Measurements from ENCODE around the gene ABHD5.

The ABHD5 gene

DNA sequence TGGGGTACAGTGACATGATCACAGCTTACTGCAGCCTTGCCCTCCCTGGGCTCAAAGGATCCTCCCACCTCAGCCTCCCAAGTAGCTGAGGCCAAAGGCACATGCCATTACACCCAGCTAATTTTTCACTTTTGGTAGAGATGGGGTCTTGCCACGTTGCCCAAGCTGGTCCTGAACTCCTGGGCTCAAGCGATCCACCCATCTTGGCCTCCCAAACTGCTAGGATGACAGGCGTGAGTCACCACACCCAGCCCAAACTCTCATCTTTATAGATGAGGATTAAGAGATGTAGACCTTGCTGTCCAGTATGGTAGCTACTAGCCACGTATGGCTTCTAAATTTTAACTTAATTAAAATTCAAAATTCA lies 4.4 kb upstream of the ABHD5 start:
- TF ChIP-seq, protein P1, sequence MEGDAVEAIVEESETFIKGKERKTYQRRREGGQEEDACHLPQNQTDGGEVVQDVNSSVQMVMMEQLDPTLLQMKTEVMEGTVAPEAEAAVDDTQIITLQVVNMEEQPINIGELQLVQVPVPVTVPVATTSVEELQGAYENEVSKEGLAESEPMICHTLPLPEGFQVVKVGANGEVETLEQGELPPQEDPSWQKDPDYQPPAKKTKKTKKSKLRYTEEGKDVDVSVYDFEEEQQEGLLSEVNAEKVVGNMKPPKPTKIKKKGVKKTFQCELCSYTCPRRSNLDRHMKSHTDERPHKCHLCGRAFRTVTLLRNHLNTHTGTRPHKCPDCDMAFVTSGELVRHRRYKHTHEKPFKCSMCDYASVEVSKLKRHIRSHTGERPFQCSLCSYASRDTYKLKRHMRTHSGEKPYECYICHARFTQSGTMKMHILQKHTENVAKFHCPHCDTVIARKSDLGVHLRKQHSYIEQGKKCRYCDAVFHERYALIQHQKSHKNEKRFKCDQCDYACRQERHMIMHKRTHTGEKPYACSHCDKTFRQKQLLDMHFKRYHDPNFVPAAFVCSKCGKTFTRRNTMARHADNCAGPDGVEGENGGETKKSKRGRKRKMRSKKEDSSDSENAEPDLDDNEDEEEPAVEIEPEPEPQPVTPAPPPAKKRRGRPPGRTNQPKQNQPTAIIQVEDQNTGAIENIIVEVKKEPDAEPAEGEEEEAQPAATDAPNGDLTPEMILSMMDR (IDR thresholded peaks at IDR 0.05) = no peak

DNA sequence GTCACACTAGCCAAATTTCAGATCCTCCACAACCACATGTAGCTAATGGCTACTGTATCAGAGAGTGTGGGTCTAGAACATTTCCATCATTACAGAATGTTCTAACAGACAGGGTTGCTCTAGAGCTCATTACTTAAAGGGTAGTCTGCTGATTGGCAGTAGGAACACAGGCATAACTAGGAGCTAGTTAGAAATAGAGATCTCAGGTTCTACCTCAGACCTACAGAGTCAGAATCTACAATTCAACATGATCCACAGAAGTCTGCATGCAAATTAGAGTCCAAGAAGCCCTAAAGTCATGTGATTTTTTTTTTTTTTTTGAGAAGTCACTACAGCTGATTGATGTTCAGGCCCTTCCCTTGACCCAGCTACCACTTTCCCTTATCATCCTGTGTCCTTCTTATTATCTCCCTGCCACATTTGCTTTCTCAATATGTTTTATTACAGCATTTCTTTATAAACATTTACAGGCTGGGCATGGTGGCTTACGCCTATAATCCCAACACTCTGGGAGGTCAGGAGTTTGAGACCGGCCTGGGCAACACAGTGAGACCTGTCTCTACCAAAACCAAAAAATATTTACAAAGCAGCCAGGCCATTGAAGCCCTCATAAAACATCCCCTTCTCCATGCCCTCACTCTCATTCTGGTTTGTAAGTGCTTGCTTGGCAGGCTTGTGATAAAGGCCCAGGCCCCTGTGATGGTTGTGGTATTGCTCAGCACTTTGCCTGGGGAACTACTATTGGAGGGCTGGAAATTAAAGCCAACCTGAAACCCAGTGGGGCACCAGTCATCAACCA lies 3.8 kb upstream of the ABHD5 start:
- TF ChIP-seq, protein P1 (IDR thresholded peaks at IDR 0.05) = no peak

DNA sequence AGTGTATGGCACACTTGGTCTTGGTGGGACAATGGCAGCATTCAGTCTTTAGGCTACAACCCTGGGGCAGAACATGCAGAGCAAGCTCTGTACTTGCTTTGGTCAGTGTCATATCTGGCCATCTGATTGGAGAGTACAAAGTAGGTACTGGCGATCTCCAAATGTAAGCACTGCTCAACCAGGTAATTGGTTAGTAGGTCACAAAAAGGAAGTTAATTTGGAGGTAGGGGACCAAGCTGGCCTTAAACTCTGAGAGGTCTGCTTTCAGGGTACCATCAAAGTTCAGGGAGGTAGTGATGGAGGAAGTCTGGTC lies 3.3 kb upstream of the ABHD5 start:
- TF ChIP-seq, protein P1 (IDR thresholded peaks at IDR 0.05) = no peak

DNA sequence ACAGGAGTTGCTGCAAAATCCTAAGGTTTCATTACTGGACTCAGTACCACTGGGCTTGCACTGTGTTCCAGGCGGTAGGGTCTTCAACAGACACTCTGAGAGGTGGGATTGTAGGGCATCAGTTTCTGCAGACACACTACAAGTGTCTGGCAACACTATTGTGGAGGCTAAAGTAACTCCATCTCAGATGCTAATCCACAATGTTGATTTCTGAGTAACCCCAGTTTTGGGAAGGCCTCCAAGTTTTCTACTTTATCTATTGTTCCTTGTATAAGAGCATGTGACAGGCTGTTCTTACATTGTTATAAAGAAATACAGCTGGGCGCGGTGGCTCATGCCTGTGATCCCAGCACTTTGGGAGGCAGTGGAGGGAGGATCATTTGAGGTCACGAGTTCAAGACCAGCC lies 2.5 kb upstream of the ABHD5 start:
- TF ChIP-seq, protein P1 (IDR thresholded peaks at IDR 0.05) = no peak

DNA sequence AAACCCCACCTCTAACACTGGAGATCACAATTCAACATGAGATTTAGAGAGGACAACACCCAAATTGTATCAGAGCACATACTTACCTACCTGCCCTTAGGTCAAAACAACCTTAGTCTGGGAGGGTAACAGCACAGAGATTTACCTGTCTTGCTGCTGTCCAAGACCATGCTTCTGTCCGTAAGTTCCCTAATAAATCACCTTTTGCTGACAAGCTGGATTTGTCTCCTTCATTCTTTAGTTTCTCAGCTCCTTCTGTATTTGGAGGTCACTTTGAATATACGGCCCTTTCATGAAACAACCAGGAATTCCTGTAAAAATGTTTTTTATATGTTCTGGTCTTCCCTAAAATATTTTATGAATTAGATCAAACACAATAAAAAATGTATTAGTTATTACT lies 1.6 kb upstream of the ABHD5 start:
- TF ChIP-seq, protein P1 (IDR thresholded peaks at IDR 0.05) = no peak

DNA sequence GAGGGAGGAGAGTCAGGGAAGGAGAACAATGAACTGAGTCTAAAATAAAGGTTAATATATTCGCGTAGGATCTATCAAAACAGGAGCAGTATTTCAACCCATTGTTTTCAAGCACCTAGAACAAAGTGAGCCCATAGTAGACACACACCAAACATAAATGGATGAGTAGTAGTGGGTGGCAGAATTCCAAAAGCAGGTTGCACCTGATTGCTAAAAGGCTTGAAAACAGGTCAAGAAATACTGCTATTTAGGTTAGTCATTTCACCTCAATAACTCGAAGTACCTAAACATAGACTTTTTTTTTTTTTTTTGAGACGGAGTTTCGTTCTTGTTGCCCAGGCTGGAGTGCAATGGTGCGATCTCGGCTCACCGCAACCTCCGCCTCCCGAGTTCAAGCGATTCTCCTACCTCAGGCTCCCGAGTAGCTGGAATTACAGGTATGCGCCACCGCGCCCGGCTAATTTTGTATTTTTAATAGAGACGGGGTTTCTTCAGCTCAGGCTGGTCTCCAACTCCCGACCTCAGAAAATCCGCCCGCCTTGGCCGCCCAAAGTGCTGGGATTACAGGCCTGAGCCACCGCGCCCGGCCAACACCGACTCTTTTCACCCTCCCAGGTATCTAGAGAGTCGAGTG lies 855 bp upstream of the ABHD5 start:
- TF ChIP-seq, protein P1 (IDR thresholded peaks at IDR 0.05) = no peak

DNA sequence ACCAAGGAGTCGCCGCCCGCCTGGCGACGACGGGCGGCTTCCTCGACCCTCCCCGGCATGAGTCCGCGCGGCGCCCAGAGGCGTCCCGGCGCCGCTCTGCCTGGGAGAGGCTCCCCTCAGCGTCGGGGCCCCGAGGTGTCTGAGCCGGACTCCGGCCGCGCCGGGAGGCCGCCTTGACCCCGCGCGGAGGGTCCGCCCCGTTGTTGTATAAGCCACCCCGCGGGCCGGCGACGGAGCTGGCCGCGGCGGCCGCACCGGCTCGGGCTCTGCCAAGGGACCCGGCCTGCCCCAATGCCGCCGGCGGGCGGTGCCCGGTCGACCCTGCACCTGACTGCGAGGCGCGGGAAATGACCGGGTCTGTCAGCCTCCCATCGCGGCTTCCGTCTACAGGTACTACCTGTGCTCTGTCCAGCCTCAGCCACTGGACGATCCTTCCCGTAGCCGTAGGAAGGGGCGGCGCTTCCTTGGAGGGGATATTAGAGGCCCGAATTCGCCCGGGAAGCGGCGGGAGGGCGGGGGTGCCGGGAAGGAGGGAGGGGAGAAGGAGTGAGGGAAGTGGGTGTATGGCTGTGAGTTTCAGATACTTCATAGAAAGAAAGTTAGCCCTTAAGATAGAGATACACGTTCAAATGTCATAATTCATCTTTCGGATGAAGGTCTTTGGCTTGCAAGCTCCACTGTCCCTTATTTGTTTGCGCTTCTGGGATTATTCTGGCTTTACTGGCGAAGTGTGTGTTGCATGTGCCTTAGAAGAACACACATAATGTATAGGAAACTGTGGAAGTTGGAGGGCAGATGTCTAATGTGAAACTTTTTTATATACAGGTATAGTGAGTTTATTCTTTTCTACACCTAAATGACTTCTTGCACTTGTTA lies 620 bp downstream of the ABHD5 start:
- TF ChIP-seq, protein P1 (IDR thresholded peaks at IDR 0.05) = no peak; the same call in 1 of the 2 replicates

Data from LNCAP (cell line).